Measurements from ENCODE around the gene PEX11B. TPM values are rescaled to one million over a fixed set of nuclear protein-coding genes. Genes with fewer than 3 reads are reported as not detected.

PEX11B gene
- total RNA-seq, 1 donor from 2014 or later: 32.2 TPM

- Mint-ChIP-seq H3K27ac (no peak overlapping the region), H3K27me3 (peaks cover 71% of the 10 kb centered on the region), H3K9me3 (no peaks in the 10 kb centered on the region), H3K36me3 (no peaks in the 10 kb centered on the region), H3K4me3 (peak overlapping the region; percentile 86), H3K4me1 (ENCODE audit: unreplicated experiment) (peaks cover 31% of the 10 kb centered on the region)
- TF ChIP-seq, protein P1, sequence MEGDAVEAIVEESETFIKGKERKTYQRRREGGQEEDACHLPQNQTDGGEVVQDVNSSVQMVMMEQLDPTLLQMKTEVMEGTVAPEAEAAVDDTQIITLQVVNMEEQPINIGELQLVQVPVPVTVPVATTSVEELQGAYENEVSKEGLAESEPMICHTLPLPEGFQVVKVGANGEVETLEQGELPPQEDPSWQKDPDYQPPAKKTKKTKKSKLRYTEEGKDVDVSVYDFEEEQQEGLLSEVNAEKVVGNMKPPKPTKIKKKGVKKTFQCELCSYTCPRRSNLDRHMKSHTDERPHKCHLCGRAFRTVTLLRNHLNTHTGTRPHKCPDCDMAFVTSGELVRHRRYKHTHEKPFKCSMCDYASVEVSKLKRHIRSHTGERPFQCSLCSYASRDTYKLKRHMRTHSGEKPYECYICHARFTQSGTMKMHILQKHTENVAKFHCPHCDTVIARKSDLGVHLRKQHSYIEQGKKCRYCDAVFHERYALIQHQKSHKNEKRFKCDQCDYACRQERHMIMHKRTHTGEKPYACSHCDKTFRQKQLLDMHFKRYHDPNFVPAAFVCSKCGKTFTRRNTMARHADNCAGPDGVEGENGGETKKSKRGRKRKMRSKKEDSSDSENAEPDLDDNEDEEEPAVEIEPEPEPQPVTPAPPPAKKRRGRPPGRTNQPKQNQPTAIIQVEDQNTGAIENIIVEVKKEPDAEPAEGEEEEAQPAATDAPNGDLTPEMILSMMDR (conservative IDR thresholded peaks at IDR 0.05): no peak
- DNase-seq (ENCODE audit: extremely low spot score, unreplicated experiment): no peak
These were observed 37.8 kb upstream of the PEX11B start for GRCh38 chr1:145956361-145956760.

- no peak for DNase-seq (ENCODE audit: extremely low spot score, unreplicated experiment)
- TF ChIP-seq, protein P1 (conservative IDR thresholded peaks at IDR 0.05): no peak
- Mint-ChIP-seq H3K4me1 (ENCODE audit: unreplicated experiment) (peaks cover 31% of the 10 kb centered on the region), H3K27ac (no peak overlapping the region), H3K27me3 (peaks cover 62% of the 10 kb centered on the region), H3K4me3 (peak overlapping the region; percentile 2), H3K36me3 (no peaks in the 10 kb centered on the region), H3K9me3 (no peaks in the 10 kb centered on the region)
These were observed 36.9 kb upstream of the PEX11B start for GRCh38 chr1:145955436-145955835.

DNA sequence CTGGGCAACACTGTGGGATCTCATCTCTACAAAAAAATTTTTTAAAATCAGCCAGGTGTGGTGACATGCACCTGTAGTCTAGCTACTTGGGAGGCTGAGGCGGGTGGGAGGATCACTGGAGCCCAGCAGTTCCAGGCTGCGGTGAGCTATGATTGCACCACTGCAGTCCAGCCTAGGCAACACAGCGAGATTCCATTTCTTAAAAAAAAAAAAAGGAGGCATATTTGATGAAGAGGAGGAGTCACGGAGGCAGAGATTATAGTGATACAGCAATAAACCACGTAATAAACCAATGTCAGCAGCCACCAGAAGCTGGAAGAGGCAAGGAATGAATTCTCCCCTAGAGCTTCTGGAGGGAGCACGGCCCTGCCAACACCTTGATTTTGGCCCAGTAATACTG lies 35.3 kb upstream of the PEX11B start:
- no peak overlapping the region for H3K27ac Mint-ChIP-seq
- H3K4me1 Mint-ChIP-seq (ENCODE audit: unreplicated experiment): peaks cover 26% of the 10 kb centered on the region
- peaks cover 49% of the 10 kb centered on the region for H3K27me3 Mint-ChIP-seq

GRCh38 chr1:145952903-145953302 lies 34.4 kb upstream of the PEX11B start:
- H3K9me3 Mint-ChIP-seq: no peaks in the 10 kb centered on the region
- H3K27ac Mint-ChIP-seq: no peak overlapping the region
- DNase-seq (ENCODE audit: extremely low spot score, unreplicated experiment): no peak
- TF ChIP-seq, protein P1 (conservative IDR thresholded peaks at IDR 0.05): no peak
- H3K36me3 Mint-ChIP-seq: no peaks in the 10 kb centered on the region
- no peak overlapping the region for H3K4me3 Mint-ChIP-seq
- H3K4me1 Mint-ChIP-seq (ENCODE audit: unreplicated experiment): peaks cover 19% of the 10 kb centered on the region
- peaks cover 39% of the 10 kb centered on the region for H3K27me3 Mint-ChIP-seq

More for the DNA sequence above, 35.3 kb upstream of the PEX11B start:
- DNase-seq (ENCODE audit: extremely low spot score, unreplicated experiment): no peak
- H3K36me3 Mint-ChIP-seq: no peaks in the 10 kb centered on the region
- H3K4me3 Mint-ChIP-seq: no peak overlapping the region
- TF ChIP-seq, protein P1 (conservative IDR thresholded peaks at IDR 0.05): no peak
- no peaks in the 10 kb centered on the region for H3K9me3 Mint-ChIP-seq

- peaks cover 18% of the 10 kb centered on the region for H3K4me1 Mint-ChIP-seq (ENCODE audit: unreplicated experiment)
- DNase-seq (ENCODE audit: extremely low spot score, unreplicated experiment): no peak
- H3K27ac Mint-ChIP-seq: no peak overlapping the region
- TF ChIP-seq, protein P1 (conservative IDR thresholded peaks at IDR 0.05): no peak
- no peak overlapping the region for H3K4me3 Mint-ChIP-seq
- H3K27me3 Mint-ChIP-seq: peaks cover 28% of the 10 kb centered on the region
- H3K9me3 Mint-ChIP-seq: no peaks in the 10 kb centered on the region
- no peaks in the 10 kb centered on the region for H3K36me3 Mint-ChIP-seq
These were observed 33.0 kb upstream of the PEX11B start for GRCh38 chr1:145951526-145951925.

GRCh38 chr1:145949219-145949618 lies 30.7 kb upstream of the PEX11B start:
- Mint-ChIP-seq H3K36me3 (no peaks in the 10 kb centered on the region), H3K4me1 (ENCODE audit: unreplicated experiment) (peaks cover 6% of the 10 kb centered on the region), H3K4me3 (no peak overlapping the region), H3K27ac (no peak overlapping the region), H3K9me3 (no peaks in the 10 kb centered on the region), H3K27me3 (peaks cover 7% of the 10 kb centered on the region)
- DNase-seq (ENCODE audit: extremely low spot score, unreplicated experiment): no peak
- TF ChIP-seq, protein P1 (conservative IDR thresholded peaks at IDR 0.05): no peak
